HCT116 (cell line): Measurements from ENCODE around the gene JUN.

Source experiments
- EZH2 ChIP-seq: fragments of 200-600 bp; sonication (generic); IDR thresholded peaks from 2 replicates; pipeline ENCODE4 v1.6.1; 2017; ENCODE audit warnings: antibody characterized with exemption, mixed run types
- EZH2phosphoT487 ChIP-seq: fragments of 200-600 bp; IDR thresholded peaks from 2 replicates; pipeline ENCODE4 v1.6.1; 2018; ENCODE audit warnings: antibody characterized with exemption, borderline replicate concordance
- JUND ChIP-seq: IDR thresholded peaks from 2 replicates; pipeline ENCODE4 v1.6.1; 2012
- POLR2A ChIP-seq: IDR thresholded peaks from 2 replicates; pipeline ENCODE4 v1.7.0; 2011; ENCODE audit warnings: borderline replicate concordance; ENCODE audit not compliant: insufficient read depth, insufficient read length; ENCODE audit errors: extremely low read depth
- RAD21 ChIP-seq: IDR thresholded peaks from 2 replicates; pipeline ENCODE4 v1.6.1; 2012; ENCODE audit warnings: low read depth, mild to moderate bottlenecking
- SIN3A ChIP-seq: IDR thresholded peaks from 2 replicates; pipeline ENCODE4 v1.6.1; 2012; ENCODE audit warnings: low read depth
- SP1 ChIP-seq: IDR thresholded peaks from 2 replicates; pipeline ENCODE4 v1.6.1; 2012; ENCODE audit warnings: low read depth
- TCF7L2 ChIP-seq: IDR thresholded peaks from 2 replicates; pipeline ENCODE4 v1.7.0; 2011; ENCODE audit warnings: borderline replicate concordance, inconsistent platforms; ENCODE audit not compliant: insufficient read depth, insufficient read length; ENCODE audit errors: extremely low read depth
- YY1 ChIP-seq: IDR thresholded peaks from 2 replicates; pipeline ENCODE4 v1.6.1; 2011; ENCODE audit warnings: low read length, low read depth, moderate library complexity, mild to moderate bottlenecking; ENCODE audit not compliant: insufficient replicate concordance; ENCODE audit errors: extremely low read depth
- TF ChIP-seq, protein P1 (sequence below), 3 experiments: fragments of 200-600 bp in 1 of 3; sonication (generic) in 1 of 3; IDR thresholded peaks in 2 of 3; conservative IDR thresholded peaks in 1 of 3; 2 replicates each; pipeline ENCODE4 v1.5.1; 2012 to 2017; ENCODE audit warnings: low read depth in 2 of 3, low read length in 2 of 3, antibody characterized with exemption in 1 of 3, borderline replicate concordance in 1 of 3, control low read depth in 1 of 3, mild to moderate bottlenecking in 1 of 3, mixed read lengths in 1 of 3, mixed run types in 1 of 3, moderate library complexity in 1 of 3; ENCODE audit not compliant: insufficient read depth in 1 of 3
- TF ChIP-seq, protein P2 (sequence below): IDR thresholded peaks from 2 replicates; pipeline ENCODE4 v1.6.1; 2012
- TF ChIP-seq, protein P3 (sequence below): IDR thresholded peaks from 2 replicates; pipeline ENCODE4 v1.6.1; 2012; ENCODE audit warnings: low read depth

DNA sequence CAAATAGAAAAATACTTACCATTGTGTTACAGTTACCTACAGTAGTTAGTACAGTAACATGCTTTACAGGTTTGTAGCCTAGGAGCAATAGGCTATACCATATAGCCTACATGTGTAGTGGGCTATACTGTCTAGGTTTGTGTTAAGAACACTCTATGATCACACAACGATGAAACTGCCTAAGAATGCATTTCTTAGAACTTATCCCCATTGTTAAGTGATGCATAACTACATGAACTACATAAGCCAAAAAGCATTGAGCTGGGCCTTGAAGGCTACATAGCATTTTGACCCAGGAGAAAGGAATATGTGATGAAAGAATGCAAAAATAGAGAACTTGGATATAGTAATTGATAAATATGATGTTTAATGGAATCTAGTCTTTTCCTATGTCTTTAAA, 46.4 kb upstream of the JUN start:
- TF ChIP-seq, protein P1, sequence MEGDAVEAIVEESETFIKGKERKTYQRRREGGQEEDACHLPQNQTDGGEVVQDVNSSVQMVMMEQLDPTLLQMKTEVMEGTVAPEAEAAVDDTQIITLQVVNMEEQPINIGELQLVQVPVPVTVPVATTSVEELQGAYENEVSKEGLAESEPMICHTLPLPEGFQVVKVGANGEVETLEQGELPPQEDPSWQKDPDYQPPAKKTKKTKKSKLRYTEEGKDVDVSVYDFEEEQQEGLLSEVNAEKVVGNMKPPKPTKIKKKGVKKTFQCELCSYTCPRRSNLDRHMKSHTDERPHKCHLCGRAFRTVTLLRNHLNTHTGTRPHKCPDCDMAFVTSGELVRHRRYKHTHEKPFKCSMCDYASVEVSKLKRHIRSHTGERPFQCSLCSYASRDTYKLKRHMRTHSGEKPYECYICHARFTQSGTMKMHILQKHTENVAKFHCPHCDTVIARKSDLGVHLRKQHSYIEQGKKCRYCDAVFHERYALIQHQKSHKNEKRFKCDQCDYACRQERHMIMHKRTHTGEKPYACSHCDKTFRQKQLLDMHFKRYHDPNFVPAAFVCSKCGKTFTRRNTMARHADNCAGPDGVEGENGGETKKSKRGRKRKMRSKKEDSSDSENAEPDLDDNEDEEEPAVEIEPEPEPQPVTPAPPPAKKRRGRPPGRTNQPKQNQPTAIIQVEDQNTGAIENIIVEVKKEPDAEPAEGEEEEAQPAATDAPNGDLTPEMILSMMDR (IDR thresholded peaks at IDR 0.05 in 2 of 3, conservative IDR thresholded peaks at IDR 0.05 in 1 of 3; ENCODE audit: borderline replicate concordance in 1 of 3, insufficient read depth in 1 of 3, low read depth in 2 of 3, low read length in 2 of 3) = no peak
- TF ChIP-seq, protein P2, sequence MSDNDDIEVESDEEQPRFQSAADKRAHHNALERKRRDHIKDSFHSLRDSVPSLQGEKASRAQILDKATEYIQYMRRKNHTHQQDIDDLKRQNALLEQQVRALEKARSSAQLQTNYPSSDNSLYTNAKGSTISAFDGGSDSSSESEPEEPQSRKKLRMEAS = no peak
- TF ChIP-seq EZH2phosphoT487 (no peak), SIN3A (no peak), POLR2A (no peak), JUND (no peak), EZH2 (no peak), YY1 (no peak), RAD21 (no peak), SP1 (no peak), TCF7L2 (no peak)
- TF ChIP-seq, protein P3, sequence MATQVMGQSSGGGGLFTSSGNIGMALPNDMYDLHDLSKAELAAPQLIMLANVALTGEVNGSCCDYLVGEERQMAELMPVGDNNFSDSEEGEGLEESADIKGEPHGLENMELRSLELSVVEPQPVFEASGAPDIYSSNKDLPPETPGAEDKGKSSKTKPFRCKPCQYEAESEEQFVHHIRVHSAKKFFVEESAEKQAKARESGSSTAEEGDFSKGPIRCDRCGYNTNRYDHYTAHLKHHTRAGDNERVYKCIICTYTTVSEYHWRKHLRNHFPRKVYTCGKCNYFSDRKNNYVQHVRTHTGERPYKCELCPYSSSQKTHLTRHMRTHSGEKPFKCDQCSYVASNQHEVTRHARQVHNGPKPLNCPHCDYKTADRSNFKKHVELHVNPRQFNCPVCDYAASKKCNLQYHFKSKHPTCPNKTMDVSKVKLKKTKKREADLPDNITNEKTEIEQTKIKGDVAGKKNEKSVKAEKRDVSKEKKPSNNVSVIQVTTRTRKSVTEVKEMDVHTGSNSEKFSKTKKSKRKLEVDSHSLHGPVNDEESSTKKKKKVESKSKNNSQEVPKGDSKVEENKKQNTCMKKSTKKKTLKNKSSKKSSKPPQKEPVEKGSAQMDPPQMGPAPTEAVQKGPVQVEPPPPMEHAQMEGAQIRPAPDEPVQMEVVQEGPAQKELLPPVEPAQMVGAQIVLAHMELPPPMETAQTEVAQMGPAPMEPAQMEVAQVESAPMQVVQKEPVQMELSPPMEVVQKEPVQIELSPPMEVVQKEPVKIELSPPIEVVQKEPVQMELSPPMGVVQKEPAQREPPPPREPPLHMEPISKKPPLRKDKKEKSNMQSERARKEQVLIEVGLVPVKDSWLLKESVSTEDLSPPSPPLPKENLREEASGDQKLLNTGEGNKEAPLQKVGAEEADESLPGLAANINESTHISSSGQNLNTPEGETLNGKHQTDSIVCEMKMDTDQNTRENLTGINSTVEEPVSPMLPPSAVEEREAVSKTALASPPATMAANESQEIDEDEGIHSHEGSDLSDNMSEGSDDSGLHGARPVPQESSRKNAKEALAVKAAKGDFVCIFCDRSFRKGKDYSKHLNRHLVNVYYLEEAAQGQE = no peak
